ENCODE data around the gene SGPL1. TPM values are rescaled to one million over a fixed set of nuclear protein-coding genes. Genes with fewer than 3 reads are reported as not detected.

The SGPL1 gene
- total RNA-seq, 1 experiment from 2014 or later, result 52.6 TPM

DNA sequence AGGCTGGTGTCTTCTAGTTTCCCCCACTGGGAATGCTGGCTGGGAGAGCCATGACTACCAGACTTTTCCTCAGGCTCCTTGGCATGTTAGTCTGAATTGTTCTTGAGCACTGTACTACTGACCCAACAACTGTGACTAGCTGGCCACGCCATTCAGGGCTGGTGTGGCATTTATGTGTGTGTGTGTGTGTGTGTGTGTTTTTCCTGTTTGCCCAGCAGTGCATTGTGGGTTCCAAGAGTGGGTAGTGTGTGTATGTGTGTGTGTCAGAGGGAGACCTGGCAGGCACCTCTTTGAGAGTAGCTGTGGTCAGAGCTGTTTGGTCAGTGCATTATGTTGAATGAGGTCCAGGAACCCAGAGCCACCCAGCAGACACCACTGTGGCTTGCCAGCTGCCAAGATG, 63.5 kb downstream of the SGPL1 start:
- TF ChIP-seq CTCF (conservative IDR thresholded peaks at IDR 0.05), result no peak
- Histone ChIP-seq H3K4me1 (ENCODE audit: insufficient read depth, low read length) (no peaks in the 10 kb centered on the region; the same call in 1 of the 2 replicates), H2AFZ (ENCODE audit: low read length) (no peak overlapping the region), H3K4me2 (ENCODE audit: insufficient read depth, insufficient read length, low read length) (no peak overlapping the region), H4K5ac (ENCODE audit: insufficient read length, low read depth, low read length) (no peak overlapping the region), H3K18ac (ENCODE audit: insufficient read length, low read depth, low read length) (no peak overlapping the region), H3T11ph (ENCODE audit: low read length) (no peak overlapping the region), H3K9me3 (ENCODE audit: control insufficient read depth, low read depth, low read length) (no peaks in the 10 kb centered on the region), H3K79me2 (ENCODE audit: insufficient read depth, low read length) (no peaks in the 10 kb centered on the region), H2BK5ac (ENCODE audit: insufficient read length, low read length) (no peak overlapping the region), H2AK5ac (ENCODE audit: insufficient read length, low read length) (no peak overlapping the region), H2BK15ac (ENCODE audit: low read depth, low read length) (no peak overlapping the region), H3K4ac (ENCODE audit: low read depth, low read length) (no peak overlapping the region), H3K56ac (ENCODE audit: insufficient read length, low read depth, low read length) (no peak overlapping the region), H3K27me3 (ENCODE audit: insufficient read depth, low read length) (no peaks in the 10 kb centered on the region), H2BK12ac (ENCODE audit: insufficient read length, low read depth, low read length) (no peak overlapping the region), H4K8ac (replicated peaks; ENCODE audit: insufficient read length, low read depth, low read length) (no peak overlapping the region), H3K14ac (ENCODE audit: insufficient read depth, low read length) (no peak overlapping the region), H2BK120ac (ENCODE audit: low read depth, low read length, poor library complexity, severe bottlenecking) (no peak overlapping the region), H3K23me2 (ENCODE audit: insufficient read length, low read depth, low read length, poor library complexity, severe bottlenecking) (no peaks in the 10 kb centered on the region), H4K20me1 (ENCODE audit: control insufficient read depth, insufficient read depth, insufficient read length) (no peaks in the 10 kb centered on the region), H3K23ac (ENCODE audit: insufficient read length, low read depth, low read length) (no peak overlapping the region), H3K9ac (ENCODE audit: extremely low read depth, insufficient read length, low read length) (no peak overlapping the region), H3K27ac (ENCODE audit: insufficient read length, low read depth, low read length) (no peak overlapping the region), H2BK20ac (ENCODE audit: low read depth, low read length, poor library complexity, severe bottlenecking) (no peak overlapping the region), H4K91ac (ENCODE audit: insufficient read length, low read depth, low read length) (no peak overlapping the region), H3K79me1 (ENCODE audit: insufficient read depth, low read depth, low read length, poor library complexity, severe bottlenecking) (no peaks in the 10 kb centered on the region)
- H3K4me3 Mint-ChIP-seq, result no peak overlapping the region
- peaks cover 26 to 65% (median 52%) of the 10 kb centered on the region in 3 experiments for H3K36me3 Mint-ChIP-seq (ENCODE audit: insufficient read depth in 1 of 3, low read depth in 3 of 3)
- no peak overlapping the region for H3K27ac Mint-ChIP-seq
- DNase-seq, result no peak
- H3K9me3 Mint-ChIP-seq, result no peaks in the 10 kb centered on the region
- peaks cover 13% of the 10 kb centered on the region in 2 experiments for H3K4me1 Mint-ChIP-seq
- no peaks in the 10 kb centered on the region for H3K27me3 Mint-ChIP-seq (ENCODE audit: low read depth)
- no CpG with 5 or more reads among the region's 1 CpG for WGBS (ENCODE audit: extremely low coverage, insufficient read length, low lambda C conversion rate)
